OCI-M1 (cell line): ENCODE results near the gene MYO5A.
"Not testable (repeated sequence)": the region's sequence is repeated elsewhere in the genome, so short reads cannot be mapped to it uniquely, and the experiment has no call there.

Experiments
- DNase-seq: peaks from one replicate; lab custom pipeline; 2025; lab: John Stamatoyannopoulos, UW

MYO5A gene

DNA sequence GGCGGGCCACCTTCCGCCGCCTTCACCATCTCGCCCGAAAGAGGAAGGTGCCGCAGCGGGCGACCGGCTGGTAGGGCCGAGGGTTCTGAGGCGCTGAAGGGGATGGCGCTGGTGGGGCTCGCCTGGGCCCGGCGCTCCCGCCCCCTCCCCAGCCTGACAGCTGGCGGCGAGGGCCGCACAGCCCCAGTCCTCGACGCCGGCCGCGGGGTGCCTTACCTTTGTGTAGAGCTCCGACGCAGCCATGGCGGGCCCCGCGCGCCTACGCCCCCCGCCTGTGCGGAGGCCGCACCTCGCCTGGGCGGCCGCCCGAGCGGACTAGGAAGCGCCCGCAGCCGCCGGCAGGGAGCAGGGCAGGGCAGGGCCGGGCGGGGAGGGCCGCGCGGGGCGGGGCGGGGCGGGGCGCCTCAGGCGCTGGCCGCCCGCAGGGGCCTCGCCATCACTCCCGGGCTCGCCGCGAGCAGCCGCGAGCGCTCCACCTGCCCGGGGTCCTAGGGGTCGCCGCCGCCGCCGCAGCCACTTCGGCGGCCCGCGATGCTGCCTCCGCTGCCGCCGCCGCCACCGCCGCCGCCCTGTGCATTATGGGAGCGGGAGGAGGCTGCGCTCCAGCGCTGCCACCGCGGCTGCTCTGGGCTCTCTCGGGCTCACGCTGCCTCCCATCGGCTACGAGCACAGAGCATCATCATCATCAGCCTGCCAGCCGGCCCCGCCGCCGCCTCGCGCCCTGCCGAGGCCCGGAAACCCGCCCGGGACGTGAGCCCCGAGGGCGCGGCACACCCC, at the start of gene MYO5A:
Gene MYO5A, minus strand, starts transcription at position 317 of the 777 bp plus-strand sequence. Its CDS starts 74 bp downstream, at position 243.
- peak; percentile 64 for DNase-seq

DNA sequence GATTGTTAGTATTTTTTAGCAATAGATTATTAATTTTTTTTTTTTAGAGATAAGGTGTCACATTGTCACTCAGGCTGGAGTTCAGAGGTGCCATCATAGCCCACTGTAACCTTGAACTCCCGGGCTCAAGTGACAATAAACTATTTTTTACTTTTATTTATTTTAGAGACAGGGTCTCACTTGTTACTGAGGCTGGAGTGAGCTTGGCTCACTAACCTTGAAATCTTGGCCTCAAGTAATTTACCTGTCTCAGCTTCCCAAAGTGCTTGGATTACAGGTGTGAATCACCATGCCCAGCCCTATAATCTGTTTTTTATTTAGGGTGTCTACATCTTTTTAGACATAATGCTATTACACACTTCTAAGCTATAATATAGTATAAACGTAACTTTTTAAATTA, 48.0 kb upstream of the MYO5A start:
- no peak for DNase-seq

DNA sequence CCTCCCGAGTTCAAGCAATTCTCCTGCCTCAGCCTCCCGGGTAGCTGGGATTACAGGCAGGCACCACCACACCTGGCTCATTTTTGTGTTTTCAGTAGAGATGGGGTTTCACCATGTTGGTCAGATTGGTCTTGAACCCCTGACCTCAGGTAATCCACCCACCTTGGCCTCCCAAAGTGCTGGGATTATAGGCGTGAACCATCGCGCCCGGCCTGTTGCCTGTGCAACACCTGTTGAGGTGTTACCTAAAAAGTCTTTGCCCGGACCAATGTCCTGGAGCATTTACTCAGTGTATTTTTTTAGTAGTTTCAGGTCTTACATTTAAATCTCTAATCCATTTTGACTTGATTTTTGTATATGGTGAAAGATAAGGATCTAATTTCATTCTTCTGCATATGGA, 46.9 kb upstream of the MYO5A start:
- not testable (repeated sequence) for DNase-seq

GRCh38 chr15:52575072-52575471, 46.4 kb upstream of the MYO5A start:
- no peak for DNase-seq

DNA sequence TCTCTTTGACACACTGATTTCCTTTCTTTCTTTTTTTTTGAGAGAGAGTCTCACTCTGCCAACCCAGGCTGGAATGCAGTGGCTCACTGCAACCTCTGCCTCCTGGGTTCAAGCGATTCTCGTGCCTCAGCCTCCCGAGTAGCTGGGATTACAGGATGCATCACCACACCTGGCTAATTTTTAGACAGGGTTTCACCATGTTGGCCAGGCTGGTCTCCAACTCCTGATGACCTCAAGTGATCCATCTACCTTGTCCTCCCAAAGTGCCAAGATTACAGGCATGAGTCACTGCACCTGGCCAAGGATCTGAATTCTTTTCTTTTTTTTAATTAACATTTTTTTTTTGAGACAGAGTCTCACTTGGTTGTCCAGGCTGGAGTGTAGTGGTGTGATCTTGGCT, 45.9 kb upstream of the MYO5A start:
- DNase-seq = not testable (repeated sequence)

DNA sequence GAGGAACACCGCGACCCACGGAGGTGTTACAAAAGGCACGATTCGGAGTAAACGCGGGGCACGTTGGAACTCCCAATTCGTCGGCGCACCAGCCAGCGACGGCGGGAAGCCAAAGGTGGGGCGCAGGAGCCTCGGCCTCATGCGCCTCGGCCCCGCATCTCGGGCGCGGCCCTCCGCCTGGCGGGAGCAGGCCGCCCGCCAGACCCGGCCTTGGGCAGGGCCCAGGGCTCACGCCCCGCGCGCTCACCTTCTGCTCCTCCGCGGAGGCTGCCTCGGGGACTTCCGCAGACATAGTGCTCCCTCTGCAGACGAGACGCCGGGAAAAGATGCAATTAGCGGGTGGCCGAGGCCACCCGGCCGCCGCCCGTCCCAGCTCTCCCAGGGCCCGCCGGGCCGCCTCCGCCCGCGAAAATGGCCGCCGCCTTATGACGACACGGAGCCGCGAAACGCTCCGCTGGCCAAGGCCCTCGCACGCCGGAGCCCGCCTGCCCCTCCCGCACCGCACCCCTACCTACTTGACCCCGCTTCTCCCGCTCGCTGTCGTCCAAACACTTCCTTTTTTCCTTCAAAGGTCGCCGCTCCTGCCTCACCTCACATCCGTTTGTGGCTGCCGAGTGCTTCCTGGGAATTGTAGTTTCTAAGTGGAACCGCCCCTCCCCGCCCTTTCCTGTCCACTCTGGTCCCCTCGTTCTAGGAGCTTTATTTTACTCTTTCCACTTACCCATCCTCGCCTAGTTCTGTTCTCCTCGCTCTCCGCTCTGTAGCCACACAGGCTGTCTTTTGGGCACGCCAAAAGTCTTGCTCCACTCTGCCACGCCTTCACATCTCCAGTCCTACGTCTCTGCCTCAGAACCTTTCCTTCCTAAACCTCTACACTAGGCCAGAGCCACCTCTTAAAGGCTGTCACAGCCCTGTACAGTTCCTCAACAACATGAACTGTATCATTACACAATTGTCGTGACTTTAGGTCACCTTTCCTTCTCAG, 40.2 kb upstream of the MYO5A start, which contains the start of gene ARPP19:
Gene ARPP19, minus strand, starts transcription at position 430 of the 985 bp plus-strand sequence. Its CDS starts 138 bp downstream, at position 292.
- peak; percentile 92 for DNase-seq

GRCh38 chr15:52567871-52568600, 39.4 kb upstream of the MYO5A start:
- DNase-seq = peak; percentile 56

- peak; percentile 33 for DNase-seq
These were observed 38.2 kb upstream of the MYO5A start for GRCh38 chr15:52566889-52567288.

DNA sequence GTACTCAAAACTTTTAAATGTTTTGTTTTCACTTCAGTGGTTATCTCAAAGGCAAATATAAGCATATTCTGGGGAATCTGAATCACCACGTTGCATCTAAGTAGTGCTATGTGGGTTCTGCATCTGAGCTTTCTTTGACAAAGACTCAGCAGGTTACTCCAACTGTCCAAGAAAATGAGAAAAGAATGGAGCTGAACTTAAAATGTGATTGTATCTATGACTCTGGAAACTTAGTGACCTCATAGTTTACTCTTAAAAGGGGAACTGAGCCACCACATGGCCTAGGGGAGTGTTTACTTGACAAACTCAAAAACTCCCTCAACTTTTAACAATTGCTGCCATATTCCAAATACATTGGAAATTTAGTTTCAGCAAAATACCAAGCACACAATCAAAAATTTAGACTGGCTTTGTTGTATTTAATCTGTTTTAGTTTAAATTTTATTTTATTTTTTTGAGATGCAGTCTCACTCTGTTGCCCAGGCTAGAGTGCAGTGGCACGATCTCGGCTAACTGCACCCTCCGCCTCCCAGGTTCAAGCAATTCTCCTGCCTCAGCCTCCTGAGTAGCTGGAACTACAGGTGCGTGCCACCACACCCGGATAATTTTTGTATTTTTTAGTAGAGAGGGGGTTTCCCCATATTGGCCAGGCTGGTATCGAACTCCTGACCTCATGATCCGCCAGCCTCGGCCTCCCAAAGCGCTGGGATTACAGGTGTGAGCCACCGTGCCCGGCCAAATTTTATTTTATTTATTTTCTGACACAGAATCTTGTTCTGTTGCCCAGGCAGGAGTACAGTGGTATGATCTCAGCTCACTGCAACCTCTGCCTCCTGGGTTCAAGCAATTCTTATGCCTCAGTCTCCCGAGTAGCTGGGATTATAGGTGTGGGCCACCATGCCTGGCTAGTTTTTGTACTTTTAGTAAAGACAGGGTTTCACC, 37.0 kb upstream of the MYO5A start:
- DNase-seq = peak; percentile 76

DNA sequence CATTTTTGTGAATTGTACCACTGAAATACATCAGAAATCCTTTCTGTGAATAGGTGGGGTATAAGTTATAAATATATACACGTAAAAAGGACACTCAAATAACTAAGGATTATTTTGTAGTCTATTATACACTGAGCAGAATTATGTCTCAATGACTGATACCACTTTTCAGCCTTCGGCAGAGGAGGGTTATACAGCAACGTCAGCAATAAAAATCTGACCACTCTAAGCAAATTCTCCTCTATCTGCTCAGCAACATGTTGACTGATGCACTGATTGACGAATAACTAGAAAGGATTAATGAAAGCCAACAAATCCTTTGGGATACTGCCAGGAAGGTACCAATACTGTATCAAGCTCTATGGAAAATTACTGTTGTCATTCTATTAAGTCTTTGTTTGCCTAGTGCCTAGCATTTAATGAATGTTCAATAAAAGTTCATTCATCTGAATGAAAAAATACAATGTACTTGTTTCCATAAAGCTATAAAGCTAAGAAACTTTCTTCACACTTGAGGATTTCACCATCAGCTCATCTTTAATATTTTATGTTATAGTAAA, 34.9 kb upstream of the MYO5A start:
- DNase-seq = no peak

DNA sequence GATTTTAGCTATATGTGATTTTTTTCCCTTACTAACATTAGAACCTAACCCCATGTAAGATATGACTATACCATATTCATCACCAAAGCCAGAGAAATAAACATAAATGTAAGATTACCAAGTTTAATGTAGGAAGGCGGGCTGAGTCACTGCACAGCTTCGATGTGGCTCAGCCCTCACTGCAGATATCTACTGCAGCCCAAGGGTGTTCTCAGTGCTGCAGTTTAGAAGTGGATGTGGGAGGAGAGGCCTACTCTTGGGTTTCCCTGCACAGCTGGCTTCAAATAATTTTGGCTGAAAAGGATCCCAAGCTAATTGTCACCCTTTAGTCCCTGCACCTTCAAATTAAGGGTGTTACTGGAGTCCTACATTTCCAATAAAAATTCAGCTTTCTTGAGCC, 30.9 kb upstream of the MYO5A start:
- DNase-seq = peak; percentile 12

DNA sequence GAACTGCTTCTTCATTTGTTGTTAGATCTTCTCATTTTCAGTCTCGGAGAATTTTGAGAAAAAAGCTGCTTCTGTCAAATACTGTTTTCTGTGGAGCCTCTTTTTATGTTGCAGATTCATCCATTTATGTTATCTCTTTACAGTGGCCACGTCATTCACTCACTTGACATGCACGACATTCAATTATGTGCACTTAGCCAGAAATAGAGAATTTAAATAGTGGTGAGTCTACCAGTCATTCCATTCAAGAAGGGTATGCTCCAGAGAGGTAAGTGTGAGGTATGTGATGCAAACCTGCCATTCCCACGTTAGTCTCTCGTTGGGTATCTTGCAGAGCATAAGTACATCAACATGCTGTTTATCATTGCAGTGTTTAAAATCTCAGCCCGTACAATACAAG, 30.3 kb upstream of the MYO5A start:
- DNase-seq = peak; percentile 16

GRCh38 chr15:52558196-52558595, 29.5 kb upstream of the MYO5A start:
- DNase-seq = peak; percentile 42

DNA sequence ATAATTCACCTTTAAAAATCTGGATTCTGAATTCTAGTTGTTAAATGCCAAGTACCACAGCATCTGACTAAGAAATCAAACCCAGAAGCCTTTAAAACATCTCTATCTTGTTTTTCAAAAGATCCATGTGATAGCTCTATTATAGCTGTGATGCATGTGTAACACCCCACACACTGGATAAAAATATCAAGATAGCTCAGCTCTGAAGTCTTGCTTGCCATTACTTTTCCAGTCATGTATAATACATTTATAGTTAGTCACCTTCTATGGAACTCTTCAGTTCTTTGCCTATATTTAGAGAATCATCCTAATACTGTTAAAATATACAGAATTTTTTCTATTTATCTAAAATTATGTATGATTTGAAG, 28.6 kb upstream of the MYO5A start:
- no peak for DNase-seq

- DNase-seq = peak; percentile 44
These were observed 28.0 kb upstream of the MYO5A start for GRCh38 chr15:52556524-52557273.

- no peak for DNase-seq
These were observed 23.6 kb upstream of the MYO5A start for GRCh38 chr15:52552303-52552702.

DNA sequence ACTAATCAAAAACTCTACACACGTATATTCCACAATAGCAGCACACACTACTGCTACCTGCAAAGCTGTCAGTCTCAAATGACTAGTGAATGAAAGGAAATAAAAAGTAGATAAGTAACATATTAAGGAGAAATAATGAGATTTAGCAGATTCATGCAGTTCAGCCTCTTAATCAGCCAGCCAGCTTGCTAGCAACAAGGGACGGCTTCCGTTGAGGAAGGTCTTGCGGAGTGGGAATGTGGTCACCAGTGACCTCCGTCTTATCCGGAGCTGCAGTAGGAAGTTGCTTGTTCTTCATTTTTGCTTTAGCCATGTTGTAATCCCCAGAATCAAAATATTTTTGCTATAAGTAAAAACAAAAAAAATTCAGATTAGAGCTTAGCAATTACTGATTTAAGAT, 23.1 kb upstream of the MYO5A start:
- no peak for DNase-seq

- DNase-seq = not testable (repeated sequence)
These were observed 22.5 kb upstream of the MYO5A start for GRCh38 chr15:52551186-52551585.

DNA sequence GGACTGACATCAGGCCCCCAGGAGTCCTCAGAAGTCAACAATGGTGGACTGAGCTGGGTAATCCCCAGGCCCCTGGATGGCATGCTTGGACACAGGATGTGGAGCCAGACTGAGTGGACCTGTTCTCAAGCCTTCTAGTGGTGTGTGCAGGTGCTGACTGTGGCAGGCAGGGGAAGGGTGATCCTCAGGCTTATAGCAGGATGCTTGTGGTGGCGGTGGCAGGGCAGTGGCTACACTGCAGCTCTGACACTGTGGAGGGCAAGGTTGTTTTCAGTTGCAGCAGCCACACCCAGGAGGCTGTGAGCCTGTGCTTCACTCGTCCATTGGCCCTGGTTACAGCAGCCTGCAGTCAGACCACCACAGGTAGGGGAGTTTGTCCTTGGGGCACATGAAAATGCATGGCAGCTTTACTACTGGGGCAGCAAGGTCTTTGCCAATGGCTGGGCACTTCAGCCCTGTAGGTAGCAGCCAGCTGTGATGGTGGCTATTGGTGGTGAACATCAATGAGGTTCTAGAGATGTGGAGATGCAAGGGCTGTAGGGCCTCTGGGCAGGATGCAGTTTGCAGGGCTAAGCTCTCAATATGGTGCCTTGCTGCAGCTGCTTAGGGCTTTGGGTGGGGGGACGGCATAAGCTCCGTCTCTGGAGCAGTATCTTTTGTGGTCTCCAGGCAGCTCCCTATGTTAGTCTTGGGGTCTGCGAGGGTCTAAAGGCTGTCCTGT, 17.5 kb upstream of the MYO5A start:
- no peak for DNase-seq
